Stimulated activated naive CD8-positive, alpha-beta T cell treated with anti-CD3 and anti-CD28 coated beads, Interleukin-15, Interleukin-2, amounts not matched to agents 100 ng/mL and 50 ng/mL, for 24 hours (primary cell): Measurements from ENCODE around the gene MAPK12.

Experiments
- H3K27ac Mint-ChIP-seq: one replicate; pipeline ENCODE4 v1.8.0; 2021; ENCODE audit warnings: mild to moderate bottlenecking, mixed read lengths
- H3K27me3 Mint-ChIP-seq: one replicate; pipeline ENCODE4 v1.8.0; 2021; ENCODE audit warnings: mixed read lengths
- H3K36me3 Mint-ChIP-seq: one replicate; pipeline ENCODE4 v1.8.0; 2021; ENCODE audit warnings: low read depth, mixed read lengths
- H3K4me1 Mint-ChIP-seq: one replicate; pipeline ENCODE4 v1.8.0; 2021; ENCODE audit warnings: low read depth, mixed read lengths
- H3K4me3 Mint-ChIP-seq: one replicate; pipeline ENCODE4 v1.8.0; 2021; ENCODE audit warnings: mild to moderate bottlenecking, mixed read lengths
- H3K9me3 Mint-ChIP-seq: one replicate; pipeline ENCODE4 v1.8.0; 2021; ENCODE audit warnings: mixed read lengths

The MAPK12 gene

DNA sequence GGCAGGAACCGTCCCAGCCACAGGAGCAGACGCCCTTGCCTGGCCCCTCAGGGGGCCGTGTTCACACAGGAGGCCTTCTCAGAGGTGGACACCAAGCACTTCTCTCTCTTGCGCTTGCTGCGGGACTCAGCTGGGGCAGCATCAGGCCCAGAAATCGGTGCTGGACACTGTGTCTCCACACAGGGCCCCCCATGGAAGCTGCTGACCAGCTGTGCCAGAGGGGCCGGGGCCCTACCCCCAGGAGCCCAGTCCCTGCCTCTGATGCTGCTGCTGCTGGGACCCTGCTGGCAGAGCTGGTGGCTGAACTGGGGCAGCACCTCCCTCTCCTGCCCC is 42.0 kb upstream of the MAPK12 start:
- H3K4me1 Mint-ChIP-seq: peaks cover 12% of the 10 kb centered on the region
- H3K4me3 Mint-ChIP-seq: no peak overlapping the region
- H3K9me3 Mint-ChIP-seq: no peaks in the 10 kb centered on the region
- no peak overlapping the region for H3K27ac Mint-ChIP-seq
- no peaks in the 10 kb centered on the region for H3K36me3 Mint-ChIP-seq
- peaks cover 7% of the 10 kb centered on the region for H3K27me3 Mint-ChIP-seq

DNA sequence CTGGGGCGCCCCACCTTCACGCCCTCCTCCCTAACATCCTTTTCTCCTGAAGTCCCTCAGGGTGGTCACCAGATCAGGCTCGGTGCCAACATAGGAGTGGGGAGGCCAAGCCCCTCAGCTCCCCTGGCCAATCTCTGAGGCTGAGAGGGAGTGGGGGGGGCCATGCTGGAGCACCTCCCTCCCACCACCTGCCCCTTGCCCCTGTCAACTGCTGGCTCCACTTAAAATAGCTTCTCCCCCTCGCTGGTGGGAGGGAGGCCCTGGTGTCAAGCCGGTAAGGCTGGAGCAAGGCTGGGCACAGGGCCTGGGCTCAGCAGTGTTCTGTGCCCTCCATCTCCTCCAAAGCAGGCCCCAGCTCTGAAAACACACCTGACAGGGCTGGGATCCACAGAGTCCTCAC is 41.1 kb upstream of the MAPK12 start:
- peaks cover 11% of the 10 kb centered on the region for H3K4me1 Mint-ChIP-seq
- no peaks in the 10 kb centered on the region for H3K36me3 Mint-ChIP-seq
- no peaks in the 10 kb centered on the region for H3K9me3 Mint-ChIP-seq
- no peak overlapping the region for H3K27ac Mint-ChIP-seq
- no peak overlapping the region for H3K4me3 Mint-ChIP-seq
- H3K27me3 Mint-ChIP-seq: peaks cover 7% of the 10 kb centered on the region

DNA sequence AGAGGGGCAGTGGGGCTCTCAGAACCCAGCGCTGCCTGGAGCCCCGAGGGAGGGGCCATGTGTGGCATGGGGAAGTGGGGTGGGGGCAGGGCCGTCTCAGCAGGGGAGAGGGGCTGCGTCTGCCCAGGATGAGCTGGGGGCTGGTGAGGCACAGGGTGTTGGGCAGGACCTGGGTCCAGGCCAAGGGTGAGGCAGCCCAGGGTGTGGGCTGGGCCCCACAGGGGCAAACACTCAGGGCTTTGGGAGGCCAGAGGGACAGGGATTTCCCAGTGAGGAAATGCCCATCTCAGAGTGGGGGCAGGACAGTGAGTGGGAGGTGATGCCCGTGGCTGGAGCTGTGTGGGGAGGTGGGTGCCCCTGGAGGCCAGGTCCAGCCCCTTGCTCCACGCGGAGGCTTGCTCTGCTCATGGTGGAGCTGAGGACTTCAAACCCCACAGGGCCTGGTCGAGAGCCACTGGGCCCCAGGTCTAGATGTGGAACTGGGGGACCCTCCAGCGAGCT is 40.6 kb upstream of the MAPK12 start:
- peaks cover 10% of the 10 kb centered on the region for H3K27me3 Mint-ChIP-seq
- H3K4me3 Mint-ChIP-seq: no peak overlapping the region
- H3K36me3 Mint-ChIP-seq: no peaks in the 10 kb centered on the region
- H3K9me3 Mint-ChIP-seq: no peaks in the 10 kb centered on the region
- H3K27ac Mint-ChIP-seq: no peak overlapping the region
- peaks cover 11% of the 10 kb centered on the region for H3K4me1 Mint-ChIP-seq

DNA sequence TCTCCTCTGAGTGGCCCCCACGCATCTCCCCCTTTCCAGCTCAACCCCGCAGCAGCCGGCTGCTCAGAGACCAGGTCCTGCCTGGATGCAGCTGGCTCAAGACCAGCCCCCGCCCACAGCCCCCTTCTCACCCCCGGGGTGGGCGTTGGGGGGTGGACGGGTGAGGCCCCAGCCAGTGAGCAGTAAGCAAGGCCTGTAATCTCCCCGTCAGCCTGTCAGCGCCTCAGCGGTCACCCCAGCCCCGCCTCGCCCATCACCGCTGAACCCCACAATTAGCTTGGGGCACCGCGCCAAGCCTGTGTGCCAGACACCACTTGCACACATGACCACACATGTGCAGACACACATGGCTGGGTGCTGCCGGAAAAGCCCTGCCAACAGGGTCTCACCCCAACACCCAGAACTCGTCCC is 40.1 kb upstream of the MAPK12 start:
- Mint-ChIP-seq H3K27ac (no peak overlapping the region), H3K9me3 (no peaks in the 10 kb centered on the region), H3K36me3 (no peaks in the 10 kb centered on the region), H3K27me3 (peaks cover 10% of the 10 kb centered on the region), H3K4me1 (peaks cover 11% of the 10 kb centered on the region), H3K4me3 (no peak overlapping the region)

DNA sequence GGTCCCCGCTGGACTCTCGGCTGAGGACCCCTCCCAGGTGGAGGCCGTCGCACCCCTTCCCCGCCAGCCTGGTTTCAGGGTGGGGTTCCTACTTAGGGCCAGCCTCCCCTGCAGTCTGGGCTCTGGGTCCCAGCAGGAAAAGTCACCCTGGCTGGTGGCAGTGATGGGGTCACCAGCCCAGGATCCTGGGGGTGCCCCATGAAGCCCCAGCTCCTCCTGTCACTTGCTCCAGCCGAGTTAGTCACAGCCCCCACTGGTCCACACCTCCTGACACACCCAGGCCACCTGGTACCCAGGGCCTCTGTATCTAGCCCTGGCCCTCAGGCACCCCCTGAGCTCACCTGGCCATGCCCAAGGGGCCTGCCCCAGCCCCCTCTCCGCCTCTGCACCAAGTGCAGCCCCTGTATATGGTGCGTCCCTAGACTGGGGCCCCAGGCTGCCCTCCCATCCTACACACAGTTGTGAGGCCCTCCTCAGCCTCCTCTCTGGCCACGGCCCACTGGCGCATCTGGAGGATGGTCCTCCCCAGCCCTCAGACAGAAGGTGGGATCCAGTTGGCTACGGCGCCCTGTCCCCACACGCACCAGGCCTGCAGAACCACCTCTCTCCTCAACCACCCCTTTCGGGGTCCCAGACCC is 39.3 kb upstream of the MAPK12 start:
- Mint-ChIP-seq H3K4me3 (no peak overlapping the region), H3K4me1 (peaks cover 4% of the 10 kb centered on the region), H3K36me3 (no peaks in the 10 kb centered on the region), H3K9me3 (no peaks in the 10 kb centered on the region), H3K27ac (no peak overlapping the region), H3K27me3 (peaks cover 4% of the 10 kb centered on the region)

DNA sequence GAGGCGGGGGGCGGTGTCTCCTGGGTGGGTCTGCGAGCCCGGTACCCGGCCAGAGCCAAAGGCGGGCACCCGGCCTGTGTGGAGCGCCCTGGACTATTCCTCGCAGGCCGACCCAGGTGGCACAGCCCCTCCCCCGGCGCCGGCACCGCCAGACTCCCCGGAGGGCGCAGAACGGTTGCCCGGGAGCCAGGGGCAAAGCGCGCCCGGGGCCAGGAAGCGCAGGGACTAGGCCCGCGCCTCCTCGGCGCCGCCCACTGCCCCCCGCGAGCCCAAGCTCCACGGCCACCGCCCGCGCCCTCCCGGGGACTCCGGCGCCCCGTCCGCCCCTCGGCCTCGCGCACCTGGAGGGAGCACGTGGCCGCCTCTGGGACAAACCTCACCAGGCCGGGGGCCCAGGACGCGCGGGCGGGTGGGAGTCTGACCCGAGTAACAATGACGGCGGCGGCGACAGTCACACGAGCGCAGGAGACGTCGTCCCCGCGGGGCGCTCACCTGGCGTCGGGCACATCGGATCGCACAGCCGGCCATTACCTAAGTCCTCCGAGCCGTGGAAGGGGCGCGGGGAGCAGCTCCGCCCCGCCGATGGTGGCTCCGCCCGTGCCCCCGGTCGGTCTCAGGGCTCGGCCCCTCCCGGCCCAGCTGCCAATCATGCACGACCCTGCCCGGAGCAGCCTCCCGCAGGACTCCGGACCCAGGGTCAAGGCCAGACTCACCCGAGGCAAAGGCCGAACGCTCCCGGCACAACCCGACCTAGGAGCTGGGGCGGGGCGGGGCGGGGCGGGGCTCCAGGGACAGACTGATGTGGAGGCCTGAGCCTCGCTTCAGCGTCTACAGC is 38.5 kb upstream of the MAPK12 start:
- H3K27me3 Mint-ChIP-seq: peaks cover 4% of the 10 kb centered on the region
- H3K4me1 Mint-ChIP-seq: peaks cover 7% of the 10 kb centered on the region
- no peaks in the 10 kb centered on the region for H3K9me3 Mint-ChIP-seq
- no peak overlapping the region for H3K4me3 Mint-ChIP-seq
- no peak overlapping the region for H3K27ac Mint-ChIP-seq
- H3K36me3 Mint-ChIP-seq: no peaks in the 10 kb centered on the region

DNA sequence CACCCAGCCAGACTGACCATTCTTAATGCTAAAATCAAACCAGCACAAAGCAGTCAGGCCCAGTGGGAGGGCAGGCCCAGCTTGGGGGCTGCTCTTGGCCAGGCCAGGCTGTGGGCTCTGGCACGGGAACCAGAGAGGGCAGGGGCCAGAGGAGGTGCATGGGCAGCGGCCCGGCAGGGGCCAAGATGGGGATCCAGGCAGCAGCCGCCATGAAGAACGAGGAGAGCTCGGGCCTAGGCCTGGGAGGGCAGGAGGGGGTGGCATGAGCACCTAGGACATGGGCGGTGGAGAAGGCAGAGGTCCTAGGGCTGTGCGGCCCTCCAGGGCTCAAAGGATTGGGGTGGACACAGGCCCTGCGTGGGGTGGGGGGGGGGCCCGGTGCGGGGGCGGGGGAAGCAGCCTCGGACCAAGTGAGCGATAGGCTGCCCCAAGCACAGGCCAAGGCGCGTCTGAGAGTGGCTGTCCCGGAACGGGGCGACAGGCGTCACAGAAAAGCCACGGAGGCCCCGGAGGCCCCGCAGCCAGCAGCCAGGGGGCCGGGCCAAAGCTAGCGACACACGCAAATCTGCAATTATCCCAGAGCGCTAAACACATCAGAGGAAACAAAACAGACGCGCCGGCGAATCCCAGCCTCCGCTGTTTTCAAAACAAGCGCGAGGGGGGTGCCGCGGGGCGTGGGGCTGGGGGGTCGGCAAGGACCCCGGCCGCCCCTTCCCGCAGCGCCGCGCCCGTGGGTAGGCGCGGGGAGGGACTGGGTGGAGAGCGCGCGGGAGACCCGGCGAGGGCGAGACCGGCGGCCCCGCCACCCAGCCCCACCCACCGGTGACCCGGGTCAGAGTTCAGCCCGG is 37.7 kb upstream of the MAPK12 start:
- H3K4me3 Mint-ChIP-seq: no peak overlapping the region
- H3K9me3 Mint-ChIP-seq: no peaks in the 10 kb centered on the region
- peaks cover 5% of the 10 kb centered on the region for H3K4me1 Mint-ChIP-seq
- no peaks in the 10 kb centered on the region for H3K36me3 Mint-ChIP-seq
- H3K27me3 Mint-ChIP-seq: peaks cover 4% of the 10 kb centered on the region
- H3K27ac Mint-ChIP-seq: no peak overlapping the region

DNA sequence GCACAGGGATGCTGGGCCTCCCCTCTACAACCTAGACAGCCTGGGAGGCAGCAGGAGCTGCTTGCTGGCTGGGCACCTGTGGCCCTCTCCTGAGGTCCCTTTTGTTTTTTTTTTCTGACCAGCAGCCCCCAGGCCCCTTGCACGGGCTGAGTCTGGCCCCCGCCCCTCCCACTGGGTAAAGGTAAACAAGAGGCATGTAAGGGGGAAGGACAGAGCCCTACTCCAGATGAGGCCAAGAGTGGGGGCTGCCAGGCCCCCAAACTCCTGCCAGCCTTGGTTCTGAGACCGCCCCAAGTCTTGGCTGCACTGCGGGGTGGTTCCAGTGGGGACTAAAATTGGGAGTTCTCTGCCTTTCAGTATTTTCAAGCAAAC is 36.8 kb upstream of the MAPK12 start:
- Mint-ChIP-seq H3K27me3 (peaks cover 4% of the 10 kb centered on the region), H3K4me1 (peaks cover 3% of the 10 kb centered on the region), H3K4me3 (no peak overlapping the region), H3K27ac (no peak overlapping the region), H3K36me3 (no peaks in the 10 kb centered on the region), H3K9me3 (no peaks in the 10 kb centered on the region)

DNA sequence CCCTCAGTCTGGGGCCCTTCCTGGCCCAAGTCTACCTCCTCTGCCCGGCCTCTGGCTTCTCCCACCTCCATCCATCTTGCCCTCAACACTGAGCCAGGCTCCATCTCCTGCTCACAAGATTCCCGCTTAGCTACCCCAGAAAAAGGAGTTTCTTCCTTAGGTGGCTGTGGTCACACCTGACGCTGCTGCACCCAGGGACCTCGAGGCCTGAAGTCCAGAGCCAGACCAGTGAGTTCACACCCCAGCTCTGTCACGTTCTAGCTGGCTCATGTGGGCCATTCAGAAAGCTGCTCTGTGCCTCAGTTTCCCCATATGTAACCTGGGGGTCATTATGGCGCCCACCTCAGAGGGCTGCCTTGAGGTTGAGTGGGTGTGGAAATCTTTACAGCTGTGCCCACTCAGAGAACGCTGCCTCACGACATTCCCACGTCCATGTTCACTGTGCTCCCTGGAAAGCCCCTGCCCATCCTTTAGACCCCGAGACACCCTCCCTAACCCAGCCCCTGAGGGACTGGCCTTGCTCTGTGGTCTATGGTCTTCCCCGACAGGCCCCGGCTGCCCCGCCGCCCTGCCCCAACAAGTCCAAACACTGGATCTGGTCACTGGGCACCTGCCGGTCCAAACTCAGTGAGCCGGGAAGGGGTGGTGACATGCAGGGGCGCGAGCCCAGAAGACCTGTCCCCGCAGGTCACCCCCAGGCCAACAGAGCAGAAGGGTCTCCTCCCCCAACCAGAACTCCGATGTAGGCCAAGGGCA is 36.2 kb upstream of the MAPK12 start:
- H3K36me3 Mint-ChIP-seq: no peaks in the 10 kb centered on the region
- H3K9me3 Mint-ChIP-seq: no peaks in the 10 kb centered on the region
- peaks cover 6% of the 10 kb centered on the region for H3K27me3 Mint-ChIP-seq
- no peak overlapping the region for H3K27ac Mint-ChIP-seq
- H3K4me1 Mint-ChIP-seq: peaks cover 7% of the 10 kb centered on the region
- H3K4me3 Mint-ChIP-seq: no peak overlapping the region

DNA sequence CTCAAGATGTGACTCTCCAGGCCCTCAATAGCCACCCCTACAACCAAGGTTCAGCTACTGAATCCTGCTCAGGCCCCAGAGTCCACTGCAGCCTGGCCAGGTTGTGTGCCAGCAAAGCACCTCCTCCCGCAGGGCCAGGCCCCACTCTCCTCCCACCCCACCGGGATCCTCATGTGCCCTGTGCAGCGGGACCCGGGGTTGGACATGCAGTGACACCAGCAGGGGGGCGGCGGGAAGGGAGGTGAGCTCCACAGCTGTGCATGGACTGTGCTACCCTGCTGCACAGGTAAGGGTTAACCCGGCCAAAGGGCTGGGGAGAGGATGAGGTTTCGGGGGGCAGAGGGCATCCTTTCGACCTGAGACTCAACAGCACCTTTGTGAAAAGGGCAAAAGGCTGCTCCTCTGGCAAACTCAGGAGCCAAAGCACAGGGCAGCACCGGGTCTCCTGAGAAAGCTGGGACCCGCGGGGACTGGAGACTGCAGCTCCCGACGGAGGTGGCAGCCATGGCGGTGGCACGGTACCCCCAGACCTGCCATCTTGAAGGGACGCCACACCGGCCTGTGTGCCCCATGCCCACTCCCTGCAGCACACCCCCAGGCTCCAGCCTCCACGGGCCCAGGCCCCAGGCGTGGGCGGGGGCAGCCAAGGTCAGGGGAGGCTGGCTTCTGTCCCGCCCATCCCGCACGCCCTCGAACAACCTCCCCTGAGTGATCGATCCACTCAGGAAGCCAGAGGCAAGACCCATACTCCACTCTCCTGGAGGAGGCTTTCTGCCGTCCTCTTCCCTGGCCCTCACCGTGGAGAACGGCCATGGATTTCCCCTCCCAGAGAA is 35.4 kb upstream of the MAPK12 start:
- Mint-ChIP-seq H3K9me3 (no peaks in the 10 kb centered on the region), H3K4me1 (peaks cover 14% of the 10 kb centered on the region), H3K27ac (no peak overlapping the region), H3K4me3 (no peak overlapping the region), H3K27me3 (peaks cover 9% of the 10 kb centered on the region), H3K36me3 (no peaks in the 10 kb centered on the region)

DNA sequence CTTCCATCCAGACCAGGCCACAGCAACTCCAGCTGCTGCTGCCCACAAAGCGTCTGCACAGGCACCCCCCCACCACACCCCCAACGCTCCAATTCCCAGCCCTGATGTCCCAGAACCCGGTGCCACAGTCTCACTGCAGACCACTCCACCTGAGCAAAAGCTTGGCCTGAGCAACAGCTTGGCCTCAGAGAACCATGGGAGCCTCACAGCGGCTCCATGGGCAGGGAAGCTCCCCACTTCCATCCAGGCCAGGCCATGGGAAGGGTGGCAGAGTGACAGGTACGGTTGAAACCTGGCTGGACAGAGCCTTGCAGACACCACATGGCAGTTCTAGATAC is 32.8 kb upstream of the MAPK12 start:
- Mint-ChIP-seq H3K27ac (no peak overlapping the region), H3K27me3 (peaks cover 9% of the 10 kb centered on the region), H3K9me3 (no peaks in the 10 kb centered on the region), H3K36me3 (no peaks in the 10 kb centered on the region), H3K4me3 (peak overlapping the region; percentile 20), H3K4me1 (peaks cover 18% of the 10 kb centered on the region)

DNA sequence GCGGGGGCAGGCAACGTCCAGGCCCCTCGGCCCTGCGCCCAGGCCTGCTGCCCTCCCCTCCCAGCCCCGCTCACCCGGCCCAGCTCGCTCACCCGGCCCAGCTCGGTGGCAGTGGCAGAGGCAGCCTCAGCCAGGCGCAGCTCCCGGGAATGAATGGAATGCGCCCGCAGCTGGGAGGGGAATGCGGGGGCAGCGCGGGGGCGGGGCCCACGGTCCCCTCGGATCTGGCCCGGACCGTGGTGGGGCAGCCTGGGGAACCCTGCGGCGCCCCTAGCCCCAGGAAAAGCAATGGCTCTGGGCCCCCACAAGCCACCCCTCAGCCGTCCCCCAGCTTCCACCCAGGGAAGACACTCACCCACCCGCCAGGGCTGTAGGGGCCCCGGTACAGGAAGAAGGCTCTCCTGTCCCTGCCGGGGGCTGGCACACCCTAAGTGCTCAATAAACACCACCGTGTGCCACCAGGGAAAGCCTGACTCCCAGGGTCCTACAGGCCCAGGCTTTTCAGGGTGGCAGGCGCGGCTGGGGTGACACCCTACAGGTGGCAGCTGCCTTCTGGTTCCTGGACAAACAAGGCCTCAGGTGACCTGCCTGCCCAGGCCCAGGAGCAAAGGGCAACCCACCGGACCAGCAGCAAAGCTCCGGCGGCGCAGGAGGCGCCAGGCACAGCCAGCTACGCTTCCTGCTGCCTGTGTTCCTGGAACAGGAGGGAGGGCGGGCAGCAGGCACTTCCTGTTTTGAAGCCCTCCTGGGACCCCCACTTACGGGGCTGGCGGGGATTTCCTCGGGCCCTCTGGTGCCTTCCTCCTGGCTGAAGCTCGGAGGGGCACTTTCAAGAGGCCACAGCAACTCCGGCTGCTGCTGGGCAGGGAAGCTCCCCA is 32.2 kb upstream of the MAPK12 start:
- peak overlapping the region; percentile 60 for H3K4me3 Mint-ChIP-seq
- H3K27ac Mint-ChIP-seq: peak overlapping the region; percentile 21
- H3K4me1 Mint-ChIP-seq: peaks cover 18% of the 10 kb centered on the region
- no peaks in the 10 kb centered on the region for H3K9me3 Mint-ChIP-seq
- no peaks in the 10 kb centered on the region for H3K36me3 Mint-ChIP-seq
- H3K27me3 Mint-ChIP-seq: peaks cover 9% of the 10 kb centered on the region

DNA sequence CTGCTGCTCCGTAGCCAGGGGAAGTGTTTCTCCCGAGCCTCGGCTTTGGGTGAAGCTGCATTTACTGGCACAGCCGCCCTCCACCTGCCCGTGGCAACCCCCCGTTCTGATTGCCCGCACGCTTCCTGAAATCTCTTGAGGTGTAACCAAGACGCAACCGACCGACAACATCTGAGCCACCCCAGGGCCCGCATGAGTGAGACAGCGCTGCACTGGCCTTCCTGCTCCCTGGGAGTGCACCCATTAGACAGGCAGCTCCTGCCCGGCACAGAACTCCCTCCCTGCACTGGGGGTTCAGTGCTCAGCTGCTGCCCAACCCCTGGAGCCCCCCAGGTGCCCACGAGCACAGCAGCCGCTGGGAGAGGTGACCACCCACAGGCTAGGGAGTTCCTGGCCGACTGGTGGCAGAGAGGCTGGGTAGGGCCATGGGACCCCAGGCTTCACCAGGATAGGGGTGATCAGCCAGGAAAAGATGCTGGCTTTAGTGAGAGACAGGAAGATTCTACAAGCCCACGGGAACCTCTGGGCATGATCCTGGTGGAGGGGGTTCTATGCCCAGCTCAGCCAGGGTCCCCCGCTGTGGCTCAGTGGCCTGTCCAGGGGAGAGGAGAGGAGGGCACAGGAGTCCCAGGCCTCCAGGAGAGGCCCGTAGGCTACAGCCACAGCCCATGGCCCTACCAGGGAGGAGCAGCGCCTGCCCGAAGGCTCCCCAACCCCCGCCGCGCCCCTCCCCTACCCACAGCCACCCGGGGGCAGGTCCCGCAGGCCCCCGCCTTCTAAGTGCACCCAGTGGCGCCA is 31.4 kb upstream of the MAPK12 start:
- Mint-ChIP-seq H3K9me3 (no peaks in the 10 kb centered on the region), H3K36me3 (no peaks in the 10 kb centered on the region), H3K4me1 (peaks cover 18% of the 10 kb centered on the region), H3K4me3 (peak overlapping the region; percentile 73), H3K27ac (peak overlapping the region; percentile 65), H3K27me3 (peaks cover 9% of the 10 kb centered on the region)
